PC-9 (cell line): ENCODE results near the gene PSMB1. TPM values are rescaled to one million over a fixed set of nuclear protein-coding genes. Genes with fewer than 3 reads are reported as not detected.
"Not testable (repeated sequence)": the region's sequence is repeated elsewhere in the genome, so short reads cannot be mapped to it uniquely, and the experiment has no call there.

Experiments
- BruUV-seq: library from RNA; stranded (reverse); fragments of 400-500 nt; replicated peaks from 2 replicates; lab custom pipeline; 2021; lab: Mats Ljungman, UMichigan
- CTCF ChIA-PET: fragments of 300-600 bp; sonication (Branson Sonifier 250); formaldehyde crosslinking; loops from one replicate; lab custom pipeline; 2022; ENCODE audit warnings: antibody characterized with exemption; lab: Charles Lee
- POLR2A ChIA-PET: fragments of 300-600 bp; sonication (Branson Sonifier 250); formaldehyde crosslinking; loops from one replicate; lab custom pipeline; 2022; ENCODE audit warnings: antibody characterized with exemption; ENCODE audit not compliant: unreplicated experiment; lab: Charles Lee
- DNase-seq, 2 experiments: peaks; one replicate each; pipeline versions ENCODE4 v3.0.0 to v3.0.0-alpha.2; 2015 to 2022; ENCODE audit warnings: mixed read lengths in 1 of 2
- H2AFZ ChIP-seq: fragments of 200-600 bp; sonication (generic); 2 replicates; pipeline ENCODE4 v1.8.1; 2017; ENCODE audit warnings: antibody characterized with exemption
- H3F3A ChIP-seq: fragments of 200-600 bp; sonication (generic); 2 replicates; pipeline ENCODE4 v1.8.1; 2017; ENCODE audit warnings: antibody characterized with exemption, mild to moderate bottlenecking, low read depth; ENCODE audit not compliant: insufficient read depth
- H3K27ac ChIP-seq: fragments of 200-600 bp; sonication (generic); 2 replicates; pipeline ENCODE4 v1.6.1; 2016; ENCODE audit warnings: mixed run types
- H3K27me3 ChIP-seq: fragments of 200-600 bp; sonication (generic); 2 replicates; pipeline ENCODE4 v1.6.1; 2016; ENCODE audit warnings: low read depth, mixed run types; ENCODE audit not compliant: insufficient read depth
- H3K36me3 ChIP-seq: fragments of 200-600 bp; sonication (generic); 2 replicates; pipeline ENCODE4 v1.6.1; 2016; ENCODE audit warnings: low read depth, mixed run types
- H3K4me1 ChIP-seq: fragments of 200-600 bp; sonication (generic); replicated peaks from 2 replicates; pipeline ENCODE4 v1.6.1; 2016; ENCODE audit warnings: mixed run types; ENCODE audit not compliant: insufficient read depth
- H3K4me2 ChIP-seq: fragments of 200-600 bp; sonication (generic); 2 replicates; pipeline ENCODE4 v1.6.1; 2017; ENCODE audit warnings: mixed run types
- H3K4me3 ChIP-seq: fragments of 200-600 bp; sonication (generic); 2 replicates; pipeline ENCODE4 v1.6.1; 2016; ENCODE audit warnings: mixed run types
- H3K79me2 ChIP-seq: fragments of 200-600 bp; sonication (generic); 2 replicates; pipeline ENCODE4 v1.6.1; 2017; ENCODE audit warnings: low read depth, mixed run types
- H3K9me2 ChIP-seq: fragments of 200-600 bp; sonication (generic); 2 replicates; pipeline ENCODE4 v1.8.1; 2017; ENCODE audit warnings: mild to moderate bottlenecking; ENCODE audit not compliant: insufficient read depth
- H3K9me3 ChIP-seq: fragments of 200-600 bp; sonication (generic); 2 replicates; pipeline ENCODE4 v1.8.1; 2016; ENCODE audit warnings: low read depth; ENCODE audit not compliant: insufficient read depth
- H4K20me1 ChIP-seq: fragments of 200-600 bp; sonication (generic); 2 replicates; pipeline ENCODE4 v1.8.1; 2017; ENCODE audit not compliant: insufficient read depth
- EZH2 ChIP-seq: fragments of 200-600 bp; sonication (generic); IDR thresholded peaks from 2 replicates; pipeline ENCODE4 v1.8.0; 2017; ENCODE audit warnings: antibody characterized with exemption, low read depth
- intact Hi-C: fragments of 100-400 bp; cut with micrococcal nuclease; formaldehyde crosslinking; loops from one replicate; pipeline ENCODE4 v1.10.0; 2022; ENCODE audit not compliant: unreplicated experiment
- total RNA-seq: library from RNA; stranded (reverse); gene quantifications from 2 replicates; pipeline ENCODE4 v1.2.3, GENCODE V29; 2021
- TF ChIP-seq, protein P1 (sequence below): fragments of 200-600 bp; sonication (generic); conservative IDR thresholded peaks from 2 replicates; pipeline ENCODE4 v1.6.1; 2017; ENCODE audit warnings: mixed run types, antibody characterized with exemption, mild to moderate bottlenecking, moderate library complexity

Gene PSMB1
- total RNA-seq, 1 experiment from 2014 or later = 169 TPM

DNA sequence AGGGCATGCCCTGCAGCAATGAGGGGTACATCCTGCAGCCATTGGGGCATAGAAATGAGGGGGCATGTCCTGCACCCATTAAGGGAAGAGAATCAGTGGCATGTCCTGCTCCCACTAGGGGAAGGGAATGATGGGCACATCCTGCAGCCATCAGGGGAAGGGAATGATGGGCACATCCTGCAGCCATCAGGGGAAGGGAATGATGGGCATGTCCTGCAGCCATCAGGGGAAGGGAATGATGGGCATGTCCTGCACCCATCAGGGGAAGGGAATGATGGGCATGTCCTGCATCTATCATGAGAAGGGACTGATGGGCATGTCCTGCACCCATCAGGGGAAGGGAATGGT lies 49.7 kb downstream of the PSMB1 start:
- Histone ChIP-seq H4K20me1 (no peaks in the 10 kb centered on the region), H3K4me1 (no peaks in the 10 kb centered on the region), H3K9me2 (no peaks in the 10 kb centered on the region), H3K79me2 (no peaks in the 10 kb centered on the region), H3K36me3 (no peaks in the 10 kb centered on the region), H3K9me3 (no peaks in the 10 kb centered on the region), H3K4me2 (no peak overlapping the region), H3K27ac (no peak overlapping the region), H3K4me3 (no peak overlapping the region), H3F3A (no peaks in the 10 kb centered on the region), H2AFZ (no peak overlapping the region), H3K27me3 (peaks cover 58% of the 10 kb centered on the region)
- ChIA-PET CTCF (no interaction called here), POLR2A (no interaction called here)
- intact Hi-C loops = no loop called here
- BruUV-seq = no TSS peak
- DNase-seq = no peak
- no peak for TF ChIP-seq EZH2
- TF ChIP-seq, protein P1, sequence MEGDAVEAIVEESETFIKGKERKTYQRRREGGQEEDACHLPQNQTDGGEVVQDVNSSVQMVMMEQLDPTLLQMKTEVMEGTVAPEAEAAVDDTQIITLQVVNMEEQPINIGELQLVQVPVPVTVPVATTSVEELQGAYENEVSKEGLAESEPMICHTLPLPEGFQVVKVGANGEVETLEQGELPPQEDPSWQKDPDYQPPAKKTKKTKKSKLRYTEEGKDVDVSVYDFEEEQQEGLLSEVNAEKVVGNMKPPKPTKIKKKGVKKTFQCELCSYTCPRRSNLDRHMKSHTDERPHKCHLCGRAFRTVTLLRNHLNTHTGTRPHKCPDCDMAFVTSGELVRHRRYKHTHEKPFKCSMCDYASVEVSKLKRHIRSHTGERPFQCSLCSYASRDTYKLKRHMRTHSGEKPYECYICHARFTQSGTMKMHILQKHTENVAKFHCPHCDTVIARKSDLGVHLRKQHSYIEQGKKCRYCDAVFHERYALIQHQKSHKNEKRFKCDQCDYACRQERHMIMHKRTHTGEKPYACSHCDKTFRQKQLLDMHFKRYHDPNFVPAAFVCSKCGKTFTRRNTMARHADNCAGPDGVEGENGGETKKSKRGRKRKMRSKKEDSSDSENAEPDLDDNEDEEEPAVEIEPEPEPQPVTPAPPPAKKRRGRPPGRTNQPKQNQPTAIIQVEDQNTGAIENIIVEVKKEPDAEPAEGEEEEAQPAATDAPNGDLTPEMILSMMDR = no peak

DNA sequence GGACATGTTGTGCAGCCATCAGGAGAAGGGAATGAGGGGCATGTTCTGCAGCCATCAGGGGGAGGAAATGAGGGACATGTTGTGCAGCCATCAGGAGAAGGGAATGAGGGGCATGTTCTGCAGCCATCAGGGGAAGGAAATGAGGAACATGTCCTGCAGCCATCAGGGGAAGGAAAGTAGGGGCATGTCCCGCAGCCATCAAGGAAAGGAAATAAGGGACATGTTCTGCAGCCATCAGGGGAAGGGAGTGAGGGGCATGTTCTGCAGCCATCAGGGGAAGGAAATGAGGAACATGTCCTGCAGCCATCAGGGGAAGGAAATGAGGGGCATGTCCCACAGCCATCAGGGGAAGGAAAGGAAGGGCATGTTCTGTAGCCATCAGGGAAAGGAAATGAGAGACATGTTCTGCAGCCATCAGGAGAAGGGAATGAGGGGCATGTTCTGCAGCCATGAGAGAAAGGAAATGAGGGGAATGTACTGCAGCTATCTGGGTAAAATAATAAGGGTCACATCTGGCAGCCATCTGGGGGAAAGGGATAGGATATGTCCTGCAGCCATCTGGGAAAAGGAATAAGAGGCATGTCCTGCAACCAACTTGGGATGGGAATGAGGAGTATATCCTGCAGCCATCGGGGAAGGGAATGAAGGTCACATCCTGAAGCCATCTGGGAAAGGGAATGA lies 50.2 kb downstream of the PSMB1 start:
- H3K4me1 ChIP-seq, CTCF ChIA-PET: not testable (repeated sequence)

DNA sequence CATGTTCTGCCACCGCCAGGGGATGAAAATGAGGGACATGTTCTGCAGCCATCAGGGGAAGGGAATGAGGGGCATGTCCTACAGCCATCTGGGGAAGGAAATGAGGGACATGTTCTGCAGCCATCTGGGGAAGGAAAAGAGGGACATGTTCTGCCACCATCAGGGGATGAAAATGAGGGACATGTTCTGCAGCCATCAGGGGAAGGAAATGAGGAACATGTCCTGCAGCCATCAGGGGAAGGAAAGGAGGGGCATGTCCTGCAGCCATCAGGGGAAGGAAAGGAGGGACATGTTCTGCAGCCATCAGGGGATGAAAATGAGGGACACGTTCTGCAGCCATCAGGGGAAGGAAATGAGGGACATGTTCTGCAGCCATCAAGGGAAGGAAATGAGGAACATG lies 50.8 kb downstream of the PSMB1 start:
- H3K79me2 ChIP-seq, intact Hi-C loops, H4K20me1 ChIP-seq, H3K36me3 ChIP-seq, H3K9me3 ChIP-seq, H3K27ac ChIP-seq, H3K9me2 ChIP-seq, POLR2A ChIA-PET, H3K4me1 ChIP-seq, H3F3A ChIP-seq, H2AFZ ChIP-seq, H3K4me3 ChIP-seq, DNase-seq, CTCF ChIA-PET, H3K4me2 ChIP-seq, BruUV-seq: not testable (repeated sequence)
- H3K27me3 ChIP-seq = peaks cover 70% of the 10 kb centered on the region

More for the DNA sequence above, 50.2 kb downstream of the PSMB1 start:
- H2AFZ ChIP-seq, POLR2A ChIA-PET, DNase-seq, intact Hi-C loops, H3K36me3 ChIP-seq, H3K9me3 ChIP-seq, H3K4me3 ChIP-seq, H3K4me2 ChIP-seq, H4K20me1 ChIP-seq, H3K27ac ChIP-seq, H3K9me2 ChIP-seq, H3K79me2 ChIP-seq, H3F3A ChIP-seq, BruUV-seq: not testable (repeated sequence)
- peaks cover 64% of the 10 kb centered on the region for H3K27me3 ChIP-seq

DNA sequence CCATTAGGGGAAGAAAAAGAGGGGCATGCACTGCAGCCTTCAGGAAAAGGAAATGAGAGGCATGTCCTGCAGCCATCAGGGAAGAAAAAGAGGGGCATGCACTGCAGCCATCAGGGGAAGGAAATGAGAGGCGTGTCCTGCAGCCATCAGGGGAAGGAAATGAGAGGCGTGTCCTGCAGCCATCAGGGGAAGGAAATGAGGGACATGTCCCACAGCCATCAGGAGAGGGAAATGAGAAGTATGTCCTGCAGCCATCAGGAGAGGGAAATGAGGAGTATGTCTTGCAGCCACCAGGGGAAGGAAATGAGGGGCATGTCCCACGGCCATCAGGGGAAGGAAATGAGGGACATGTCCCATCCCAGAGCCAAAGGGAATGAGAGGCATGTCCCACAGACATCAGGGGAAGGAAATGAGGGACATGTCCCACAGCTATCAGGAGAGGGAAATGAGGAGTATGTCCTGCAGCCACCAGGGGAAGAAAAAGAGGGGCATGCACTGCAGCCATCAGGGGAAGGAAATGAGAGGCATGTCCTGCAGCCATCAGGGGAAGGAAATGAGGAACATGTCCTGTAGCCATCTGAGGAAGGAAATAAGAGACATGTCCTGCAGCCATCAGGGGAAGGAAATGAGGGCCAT lies 52.0 kb downstream of the PSMB1 start:
- Histone ChIP-seq H3K36me3 (no peaks in the 10 kb centered on the region), H3K4me1 (no peaks in the 10 kb centered on the region), H2AFZ (no peak overlapping the region), H4K20me1 (no peaks in the 10 kb centered on the region), H3K27ac (no peak overlapping the region), H3K4me2 (no peak overlapping the region), H3K27me3 (peaks cover 68% of the 10 kb centered on the region), H3F3A (no peaks in the 10 kb centered on the region), H3K9me2 (no peaks in the 10 kb centered on the region), H3K79me2 (no peaks in the 10 kb centered on the region), H3K9me3 (no peaks in the 10 kb centered on the region), H3K4me3 (no peak overlapping the region)
- no peak for DNase-seq
- intact Hi-C loops = no loop called here
- no TSS peak for BruUV-seq
- ChIA-PET CTCF (no interaction called here), POLR2A (no interaction called here)
- TF ChIP-seq EZH2 = no peak
- TF ChIP-seq, protein P1 = no peak
